Liver (tissue), 9 donors: ENCODE results near the gene ATXN1. TPM values are rescaled to one million over a fixed set of nuclear protein-coding genes. Genes with fewer than 3 reads are reported as not detected.

Experiments
- DNase-seq: peaks from one replicate; pipeline ENCODE4 v3.0.0-alpha.2; 2017; ENCODE audit warnings: low spot score
- H3K27ac ChIP-seq, 2 donors: one replicate each; pipeline ENCODE4 v1.7.0; 2013; ENCODE audit warnings: inconsistent platforms in 2 of 2, low read length in 2 of 2, control low read depth in 1 of 2, low read depth in 1 of 2, mild to moderate bottlenecking in 1 of 2
- H3K27me3 ChIP-seq, 4 donors: one replicate each; pipeline versions ENCODE4 v1.6.1 to v1.7.0; 2013; ENCODE audit warnings: low read length in 3 of 4, inconsistent platforms in 1 of 4, mild to moderate bottlenecking in 1 of 4, moderate library complexity in 1 of 4; ENCODE audit not compliant: control insufficient read depth in 4 of 4, insufficient read depth in 4 of 4
- H3K36me3 ChIP-seq, 4 donors: one replicate each; pipeline versions ENCODE4 v1.6.1 to v1.7.0; 2013; ENCODE audit warnings: low read length in 3 of 4, mild to moderate bottlenecking in 3 of 4, low read depth in 1 of 4, moderate library complexity in 1 of 4; ENCODE audit not compliant: control insufficient read depth in 4 of 4, insufficient read depth in 3 of 4
- H3K4me1 ChIP-seq, 4 donors: one replicate each; pipeline versions ENCODE4 v1.6.1 to v1.7.0; 2013; ENCODE audit warnings: low read length in 3 of 4, mild to moderate bottlenecking in 3 of 4, moderate library complexity in 1 of 4; ENCODE audit not compliant: control insufficient read depth in 4 of 4, insufficient read depth in 4 of 4
- H3K4me3 ChIP-seq, 3 donors: one replicate each; pipeline versions ENCODE4 v1.6.1 to v1.7.0; 2013; ENCODE audit warnings: low read length in 3 of 3, control low read depth in 1 of 3, low read depth in 1 of 3, mild to moderate bottlenecking in 1 of 3
- H3K9ac ChIP-seq, 2 donors: one replicate each; pipeline ENCODE4 v1.7.0; 2013; ENCODE audit warnings: low read length in 2 of 2, mild to moderate bottlenecking in 2 of 2, moderate library complexity in 2 of 2, control low read depth in 1 of 2, low read depth in 1 of 2
- H3K9me3 ChIP-seq, 4 donors: one replicate each; pipeline versions ENCODE4 v1.6.1 to v1.7.0; 2013; ENCODE audit warnings: low read length in 3 of 4; ENCODE audit not compliant: control insufficient read depth in 4 of 4
- EGR1 ChIP-seq, 2 donors: IDR thresholded peaks; 2 replicates each; pipeline ENCODE4 v1.6.1; 2016 to 2018; ENCODE audit warnings: antibody characterized with exemption in 2 of 2, low read depth in 2 of 2
- FOXA1 ChIP-seq: IDR thresholded peaks from 2 replicates; pipeline ENCODE4 v1.6.1; 2016; ENCODE audit warnings: antibody characterized with exemption
- FOXA2 ChIP-seq: IDR thresholded peaks from 2 replicates; pipeline ENCODE4 v1.6.1; 2016; ENCODE audit warnings: antibody characterized with exemption
- HNF4A ChIP-seq, 2 donors: conservative IDR thresholded peaks; 2 replicates each; pipeline ENCODE4 v1.6.1; 2016; ENCODE audit warnings: antibody characterized with exemption in 2 of 2, mild to moderate bottlenecking in 2 of 2
- NR2F2 ChIP-seq: IDR thresholded peaks from 2 replicates; pipeline ENCODE4 v1.6.1; 2016; ENCODE audit warnings: antibody characterized with exemption
- RAD21 ChIP-seq, 2 donors: IDR thresholded peaks; 2 replicates each; pipeline ENCODE4 v1.6.1; 2016; ENCODE audit warnings: antibody characterized with exemption in 2 of 2, mild to moderate bottlenecking in 2 of 2
- SP1 ChIP-seq: IDR thresholded peaks from 2 replicates; pipeline ENCODE4 v1.6.1; 2018; ENCODE audit warnings: antibody characterized with exemption, mild to moderate bottlenecking
- TAF1 ChIP-seq: conservative IDR thresholded peaks from 2 replicates; pipeline ENCODE4 v1.6.1; 2016; ENCODE audit warnings: antibody characterized with exemption, mild to moderate bottlenecking
- YY1 ChIP-seq: IDR thresholded peaks from 2 replicates; pipeline ENCODE4 v1.6.1; 2016; ENCODE audit warnings: antibody characterized with exemption, mild to moderate bottlenecking
- WGBS: extraction: QIAGEN DNeasy Blood & Tissue Kit; methylation state at CpG from one replicate; pipeline ENCODE4 v1.1.7; 2013; 5-methylcytosine and 5-hydroxymethylcytosine counted together
- polyA plus RNA-seq, 2 donors: library from polyadenylated mRNA; stranded (reverse) in 1 of 2; unstranded in 1 of 2; fragments of 200-250 nt in 1 of 2; fragments of >200 nt in 1 of 2; fragmentation: Nextera tagmentation in 1 of 2; extraction: Ambion mirVana in 1 of 2; gene quantifications; one replicate each; pipeline versions ENCODE4 v1.2.1 to v1.2.3, GENCODE V29; 2013 to 2015
- total RNA-seq, 2 donors: library from RNA; depleted of rRNA; stranded (reverse); fragments of >200 nt; gene quantifications; one replicate each; pipeline ENCODE4 v1.2.3, GENCODE V29; 2014
- TF ChIP-seq, protein P1 (sequence below): IDR thresholded peaks from 2 replicates; pipeline ENCODE4 v1.6.1; 2016; ENCODE audit warnings: antibody characterized with exemption
- TF ChIP-seq, protein P2 (sequence below): IDR thresholded peaks from 2 replicates; pipeline ENCODE4 v1.6.1; 2016; ENCODE audit warnings: antibody characterized with exemption
- TF ChIP-seq, protein P3 (sequence below): fragments of 150-350 bp; IDR thresholded peaks from 2 replicates; pipeline ENCODE4 v1.5.1; 2017; ENCODE audit warnings: improper control_type of control experiment, low read depth, low read length; ENCODE audit not compliant: missing input control
- TF ChIP-seq, protein P4 (sequence below): IDR thresholded peaks from 2 replicates; pipeline ENCODE4 v1.6.1; 2016; ENCODE audit warnings: antibody characterized with exemption, mild to moderate bottlenecking
- donor health status: healthy.
- donor health status: healthy.
- donor health status: healthy.
- donor health status: healthy.
- donor health status: healthy.

Gene ATXN1
- total and polyA plus RNA-seq, 4 donors = 4.3 to 29.7 (median 8.2) TPM

DNA sequence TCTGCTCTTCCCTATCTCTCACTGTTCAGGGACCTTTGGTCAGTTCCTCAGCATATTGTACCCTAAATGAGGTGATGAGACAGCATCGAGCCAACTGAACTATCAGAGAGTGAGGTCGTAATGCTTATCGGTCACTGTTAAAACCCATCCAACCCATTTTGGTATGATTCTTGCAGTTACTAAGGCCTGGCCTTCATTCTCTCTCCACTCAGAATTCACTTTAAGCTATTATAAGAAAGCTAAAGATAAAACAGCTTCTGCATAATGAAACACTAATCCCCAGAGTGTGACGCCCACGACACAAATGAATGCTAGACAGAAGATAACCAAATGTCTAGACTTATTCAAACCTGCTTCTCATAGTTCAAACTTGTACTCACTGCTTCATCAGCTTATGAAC is 347.1 kb downstream of the ATXN1 start:
- WGBS = 88% methylated on average over 5 of the region's 5 CpGs
- no peaks in the 10 kb centered on the region for H3K27me3 ChIP-seq
- TF ChIP-seq, protein P1, sequence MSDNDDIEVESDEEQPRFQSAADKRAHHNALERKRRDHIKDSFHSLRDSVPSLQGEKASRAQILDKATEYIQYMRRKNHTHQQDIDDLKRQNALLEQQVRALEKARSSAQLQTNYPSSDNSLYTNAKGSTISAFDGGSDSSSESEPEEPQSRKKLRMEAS = no peak
- TF ChIP-seq NR2F2 = no peak
- DNase-seq = no peak
- no peak overlapping the region for H3K4me3 ChIP-seq
- H3K9ac ChIP-seq = no peak overlapping the region
- peaks cover 0 to 3% (median 1%) of the 10 kb centered on the region in 4 donors for H3K4me1 ChIP-seq
- H3K9me3 ChIP-seq = no peaks in the 10 kb centered on the region
- H3K27ac ChIP-seq = no peak overlapping the region
- no peaks in the 10 kb centered on the region for H3K36me3 ChIP-seq

DNA sequence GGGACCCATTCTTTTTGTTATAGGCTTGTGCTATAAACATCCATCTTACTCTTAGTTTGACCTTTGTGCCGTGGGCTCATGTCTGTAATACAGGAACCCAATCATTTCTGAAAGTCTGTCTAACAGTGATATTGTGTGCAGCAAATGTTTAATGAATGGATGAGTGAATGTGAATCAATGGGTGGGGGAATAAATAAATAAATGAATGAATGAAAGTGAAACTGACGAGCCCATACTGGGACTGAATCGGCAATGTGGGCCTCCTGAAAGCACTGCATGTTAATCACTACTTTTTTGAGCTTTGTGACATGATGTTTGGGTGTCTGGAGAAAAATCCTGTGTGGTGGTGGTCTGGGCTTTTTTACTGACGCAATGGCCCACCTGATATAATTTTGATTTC is 347.9 kb downstream of the ATXN1 start:
- Histone ChIP-seq H3K9me3 (no peaks in the 10 kb centered on the region), H3K4me3 (no peak overlapping the region), H3K27me3 (no peaks in the 10 kb centered on the region), H3K27ac (no peak overlapping the region), H3K9ac (no peak overlapping the region), H3K4me1 (peaks cover 0 to 3% (median 1%) of the 10 kb centered on the region in 4 donors), H3K36me3 (no peaks in the 10 kb centered on the region)
- WGBS = 78% methylated on average over 4 of the region's 4 CpGs
- no peak for DNase-seq
- TF ChIP-seq HNF4A (conservative IDR thresholded peaks at IDR 0.05) (no peak), EGR1 (IDR thresholded peaks at IDR 0.05; ENCODE audit: low read depth in 2 of 2) (no peak)
- TF ChIP-seq, protein P2, sequence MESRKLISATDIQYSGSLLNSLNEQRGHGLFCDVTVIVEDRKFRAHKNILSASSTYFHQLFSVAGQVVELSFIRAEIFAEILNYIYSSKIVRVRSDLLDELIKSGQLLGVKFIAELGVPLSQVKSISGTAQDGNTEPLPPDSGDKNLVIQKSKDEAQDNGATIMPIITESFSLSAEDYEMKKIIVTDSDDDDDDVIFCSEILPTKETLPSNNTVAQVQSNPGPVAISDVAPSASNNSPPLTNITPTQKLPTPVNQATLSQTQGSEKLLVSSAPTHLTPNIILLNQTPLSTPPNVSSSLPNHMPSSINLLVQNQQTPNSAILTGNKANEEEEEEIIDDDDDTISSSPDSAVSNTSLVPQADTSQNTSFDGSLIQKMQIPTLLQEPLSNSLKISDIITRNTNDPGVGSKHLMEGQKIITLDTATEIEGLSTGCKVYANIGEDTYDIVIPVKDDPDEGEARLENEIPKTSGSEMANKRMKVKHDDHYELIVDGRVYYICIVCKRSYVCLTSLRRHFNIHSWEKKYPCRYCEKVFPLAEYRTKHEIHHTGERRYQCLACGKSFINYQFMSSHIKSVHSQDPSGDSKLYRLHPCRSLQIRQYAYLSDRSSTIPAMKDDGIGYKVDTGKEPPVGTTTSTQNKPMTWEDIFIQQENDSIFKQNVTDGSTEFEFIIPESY = no peak

DNA sequence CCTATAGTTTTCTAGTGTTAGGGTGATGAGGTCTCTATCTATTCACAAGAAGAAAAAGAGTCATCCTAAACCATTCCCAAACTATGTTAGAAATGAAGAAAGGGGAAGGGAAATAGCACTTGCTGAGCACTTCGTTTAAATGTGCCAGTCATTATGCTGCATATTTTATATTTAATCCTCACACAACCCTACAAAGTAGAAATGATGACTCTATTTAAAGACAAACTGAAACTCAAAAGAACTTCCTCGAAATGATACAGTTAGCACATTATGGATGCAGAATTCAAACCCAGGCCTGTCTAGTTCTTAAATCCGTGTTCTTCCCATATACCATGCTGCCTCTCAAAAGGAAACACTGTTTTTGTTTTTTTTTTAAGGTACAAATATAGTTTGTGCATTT is 348.3 kb downstream of the ATXN1 start:
- Histone ChIP-seq H3K4me3 (no peak overlapping the region), H3K36me3 (no peaks in the 10 kb centered on the region), H3K9ac (no peak overlapping the region), H3K27me3 (no peaks in the 10 kb centered on the region), H3K27ac (no peak overlapping the region), H3K9me3 (no peaks in the 10 kb centered on the region), H3K4me1 (peaks cover 0 to 3% (median 1%) of the 10 kb centered on the region in 4 donors)
- TF ChIP-seq FOXA2 (no peak), TAF1 (no peak), RAD21 (IDR thresholded peaks at IDR 0.05) (no peak), FOXA1 (no peak), EGR1 (IDR thresholded peaks at IDR 0.05; ENCODE audit: low read depth in 2 of 2) (no peak)
- TF ChIP-seq, protein P2 = no peak
- TF ChIP-seq, protein P1 = no peak
- DNase-seq = no peak
- WGBS = 84% methylated on average over 3 of the region's 3 CpGs

DNA sequence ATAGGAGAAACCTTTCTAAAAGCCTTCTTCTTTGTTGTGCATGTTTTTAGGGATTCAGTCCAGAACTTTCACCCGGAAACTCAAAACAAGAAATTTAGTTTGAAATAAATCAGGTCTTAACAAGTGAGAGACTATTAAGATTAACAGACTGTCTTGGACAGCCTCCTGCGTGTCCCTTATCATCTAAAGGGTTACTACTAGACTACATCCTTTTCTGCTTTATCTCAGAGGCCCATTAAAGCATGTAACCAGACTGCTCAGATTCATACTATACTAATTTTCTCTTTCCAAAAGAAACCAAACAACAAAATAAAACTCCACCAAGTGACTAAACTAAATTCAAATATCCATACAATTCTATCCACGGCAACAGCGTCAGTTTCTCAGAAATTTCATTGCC is 349.1 kb downstream of the ATXN1 start:
- H3K27ac ChIP-seq = no peak overlapping the region
- peaks cover 0 to 3% (median 1%) of the 10 kb centered on the region in 4 donors for H3K4me1 ChIP-seq
- 93% methylated on average over 4 of the region's 4 CpGs for WGBS
- no peak overlapping the region for H3K4me3 ChIP-seq
- no peak overlapping the region for H3K9ac ChIP-seq
- DNase-seq = no peak
- TF ChIP-seq, protein P3, sequence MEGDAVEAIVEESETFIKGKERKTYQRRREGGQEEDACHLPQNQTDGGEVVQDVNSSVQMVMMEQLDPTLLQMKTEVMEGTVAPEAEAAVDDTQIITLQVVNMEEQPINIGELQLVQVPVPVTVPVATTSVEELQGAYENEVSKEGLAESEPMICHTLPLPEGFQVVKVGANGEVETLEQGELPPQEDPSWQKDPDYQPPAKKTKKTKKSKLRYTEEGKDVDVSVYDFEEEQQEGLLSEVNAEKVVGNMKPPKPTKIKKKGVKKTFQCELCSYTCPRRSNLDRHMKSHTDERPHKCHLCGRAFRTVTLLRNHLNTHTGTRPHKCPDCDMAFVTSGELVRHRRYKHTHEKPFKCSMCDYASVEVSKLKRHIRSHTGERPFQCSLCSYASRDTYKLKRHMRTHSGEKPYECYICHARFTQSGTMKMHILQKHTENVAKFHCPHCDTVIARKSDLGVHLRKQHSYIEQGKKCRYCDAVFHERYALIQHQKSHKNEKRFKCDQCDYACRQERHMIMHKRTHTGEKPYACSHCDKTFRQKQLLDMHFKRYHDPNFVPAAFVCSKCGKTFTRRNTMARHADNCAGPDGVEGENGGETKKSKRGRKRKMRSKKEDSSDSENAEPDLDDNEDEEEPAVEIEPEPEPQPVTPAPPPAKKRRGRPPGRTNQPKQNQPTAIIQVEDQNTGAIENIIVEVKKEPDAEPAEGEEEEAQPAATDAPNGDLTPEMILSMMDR = no peak
- TF ChIP-seq SP1 = no peak
- no peak for TF ChIP-seq NR2F2
- TF ChIP-seq YY1 = no peak
- TF ChIP-seq, protein P4, sequence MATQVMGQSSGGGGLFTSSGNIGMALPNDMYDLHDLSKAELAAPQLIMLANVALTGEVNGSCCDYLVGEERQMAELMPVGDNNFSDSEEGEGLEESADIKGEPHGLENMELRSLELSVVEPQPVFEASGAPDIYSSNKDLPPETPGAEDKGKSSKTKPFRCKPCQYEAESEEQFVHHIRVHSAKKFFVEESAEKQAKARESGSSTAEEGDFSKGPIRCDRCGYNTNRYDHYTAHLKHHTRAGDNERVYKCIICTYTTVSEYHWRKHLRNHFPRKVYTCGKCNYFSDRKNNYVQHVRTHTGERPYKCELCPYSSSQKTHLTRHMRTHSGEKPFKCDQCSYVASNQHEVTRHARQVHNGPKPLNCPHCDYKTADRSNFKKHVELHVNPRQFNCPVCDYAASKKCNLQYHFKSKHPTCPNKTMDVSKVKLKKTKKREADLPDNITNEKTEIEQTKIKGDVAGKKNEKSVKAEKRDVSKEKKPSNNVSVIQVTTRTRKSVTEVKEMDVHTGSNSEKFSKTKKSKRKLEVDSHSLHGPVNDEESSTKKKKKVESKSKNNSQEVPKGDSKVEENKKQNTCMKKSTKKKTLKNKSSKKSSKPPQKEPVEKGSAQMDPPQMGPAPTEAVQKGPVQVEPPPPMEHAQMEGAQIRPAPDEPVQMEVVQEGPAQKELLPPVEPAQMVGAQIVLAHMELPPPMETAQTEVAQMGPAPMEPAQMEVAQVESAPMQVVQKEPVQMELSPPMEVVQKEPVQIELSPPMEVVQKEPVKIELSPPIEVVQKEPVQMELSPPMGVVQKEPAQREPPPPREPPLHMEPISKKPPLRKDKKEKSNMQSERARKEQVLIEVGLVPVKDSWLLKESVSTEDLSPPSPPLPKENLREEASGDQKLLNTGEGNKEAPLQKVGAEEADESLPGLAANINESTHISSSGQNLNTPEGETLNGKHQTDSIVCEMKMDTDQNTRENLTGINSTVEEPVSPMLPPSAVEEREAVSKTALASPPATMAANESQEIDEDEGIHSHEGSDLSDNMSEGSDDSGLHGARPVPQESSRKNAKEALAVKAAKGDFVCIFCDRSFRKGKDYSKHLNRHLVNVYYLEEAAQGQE = no peak
- TF ChIP-seq EGR1 (IDR thresholded peaks at IDR 0.05; ENCODE audit: low read depth in 2 of 2) = no peak
- no peaks in the 10 kb centered on the region for H3K27me3 ChIP-seq
- no peaks in the 10 kb centered on the region for H3K36me3 ChIP-seq
- no peaks in the 10 kb centered on the region for H3K9me3 ChIP-seq
